Measurements from ENCODE around the gene F12. TPM values are rescaled to one million over a fixed set of nuclear protein-coding genes. Genes with fewer than 3 reads are reported as not detected.

Gene F12
- total RNA-seq, 1 experiment from 2014 or later, result 16.5 TPM

GRCh38 chr5:177440990-177441780 is 31.8 kb upstream of the F12 start:
- H3K27ac Mint-ChIP-seq (ENCODE audit: low read depth, unreplicated experiment), result no peak overlapping the region
- H3K36me3 Mint-ChIP-seq (ENCODE audit: insufficient read depth, unreplicated experiment), result peaks cover 69% of the 10 kb centered on the region
- TF ChIP-seq CTCF (IDR thresholded peaks at IDR 0.05; ENCODE audit: unreplicated experiment), result no peak
- ChIA-PET CTCF (interaction anchor here (0.7 to 3.8 kb wide), 8 partner anchors 14 to 58 kb away, joined by 3 to 27 read pairs (median 4); no protein-coding TSS in a partner anchor), POLR2A (interaction anchor here (1.0 to 17.7 kb wide), 6 partner anchors 12 to 122 kb away, joined by 3 to 217 read pairs (median 4); partner anchors contain the start of genes GRK6 and LMAN2)
- BruUV-seq (replicated peaks), result no TSS peak
- peaks cover 17% of the 10 kb centered on the region for H3K4me1 Mint-ChIP-seq (ENCODE audit: insufficient read depth, unreplicated experiment)
- DNase-seq (ENCODE audit: unreplicated experiment), result no peak
- no peaks in the 10 kb centered on the region for H3K27me3 Mint-ChIP-seq (ENCODE audit: insufficient read depth, unreplicated experiment)
- H3K4me3 Mint-ChIP-seq (ENCODE audit: unreplicated experiment), result no peak overlapping the region
- intact Hi-C loops (cut with micrococcal nuclease), result no loop called here
- no peaks in the 10 kb centered on the region for H3K9me3 Mint-ChIP-seq (ENCODE audit: unreplicated experiment)

- no peak for DNase-seq (ENCODE audit: unreplicated experiment)
- Mint-ChIP-seq H3K4me3 (ENCODE audit: unreplicated experiment) (no peak overlapping the region), H3K27ac (ENCODE audit: low read depth, unreplicated experiment) (no peak overlapping the region), H3K9me3 (ENCODE audit: unreplicated experiment) (no peaks in the 10 kb centered on the region), H3K27me3 (ENCODE audit: insufficient read depth, unreplicated experiment) (no peaks in the 10 kb centered on the region), H3K4me1 (ENCODE audit: insufficient read depth, unreplicated experiment) (peaks cover 17% of the 10 kb centered on the region), H3K36me3 (ENCODE audit: insufficient read depth, unreplicated experiment) (peaks cover 70% of the 10 kb centered on the region)
- ChIA-PET CTCF (interaction anchor here (0.5 to 3.3 kb wide), 10 partner anchors 12 to 1185 kb away, joined by 3 to 11 read pairs (median 4); no protein-coding TSS in a partner anchor), POLR2A (interaction anchor here (1.0 to 17.7 kb wide), 5 partner anchors 7 to 121 kb away, joined by 3 to 217 read pairs (median 6); partner anchors contain the start of genes GRK6 and LMAN2)
- no TSS peak for BruUV-seq (replicated peaks)
- TF ChIP-seq CTCF (IDR thresholded peaks at IDR 0.05; ENCODE audit: unreplicated experiment), result no peak
- intact Hi-C loops (cut with micrococcal nuclease), result no loop called here
Measured at GRCh38 chr5:177440211-177440989, 31.0 kb upstream of the F12 start.

- Mint-ChIP-seq H3K4me1 (ENCODE audit: insufficient read depth, unreplicated experiment) (peaks cover 13% of the 10 kb centered on the region), H3K36me3 (ENCODE audit: insufficient read depth, unreplicated experiment) (peaks cover 69% of the 10 kb centered on the region), H3K9me3 (ENCODE audit: unreplicated experiment) (no peaks in the 10 kb centered on the region), H3K27me3 (ENCODE audit: insufficient read depth, unreplicated experiment) (no peaks in the 10 kb centered on the region), H3K27ac (ENCODE audit: low read depth, unreplicated experiment) (no peak overlapping the region), H3K4me3 (ENCODE audit: unreplicated experiment) (no peak overlapping the region)
- no peak for DNase-seq (ENCODE audit: unreplicated experiment)
- BruUV-seq (replicated peaks), result no TSS peak
- intact Hi-C loops (cut with micrococcal nuclease), result no loop called here
- POLR2A ChIA-PET, result interaction anchor here (1.0 to 17.7 kb wide), 5 partner anchors 8 to 120 kb away, joined by 3 to 217 read pairs (median 4); partner anchors contain the start of gene GRK6
- TF ChIP-seq CTCF (IDR thresholded peaks at IDR 0.05; ENCODE audit: unreplicated experiment), result no peak
- CTCF ChIA-PET, result interaction anchor here (0.5 to 3.3 kb wide), 11 partner anchors 9 to 1186 kb away, joined by 3 to 11 read pairs (median 3); no protein-coding TSS in a partner anchor
Measured at GRCh38 chr5:177439518-177440053, 30.2 kb upstream of the F12 start.
